WTC11 (cell line): ENCODE measurements around the gene CHSY3. TPM values are rescaled to one million over a fixed set of nuclear protein-coding genes. Genes with fewer than 3 reads are reported as not detected.

ENCODE experiments used
- ATAC-seq: fragments of 200-7000 bp; cut with Tn5 transposase; 2 replicates; pipeline ENCODE4 v1.10.0; 2021; ENCODE audit warnings: mild to moderate bottlenecking, moderate library complexity
- CTCF ChIA-PET: fragments of 300-600 bp; sonication (Branson Sonifier 250); formaldehyde crosslinking; loops from one replicate; lab custom pipeline; 2021; ENCODE audit warnings: antibody characterized with exemption; lab: Charles Lee
- POLR2A ChIA-PET: fragments of 350-600 bp; sonication (Branson Sonifier 250); formaldehyde crosslinking; loops from one replicate; lab custom pipeline; 2021; ENCODE audit warnings: antibody characterized with exemption; lab: Charles Lee
- DNase-seq: peaks from one replicate; pipeline ENCODE4 v3.0.0; 2021; ENCODE audit warnings: low spot score
- H3K27ac Mint-ChIP-seq: 2 replicates; pipeline ENCODE4 v1.8.0; 2021; ENCODE audit warnings: mixed read lengths
- H3K27me3 Mint-ChIP-seq: 2 replicates; pipeline ENCODE4 v1.8.0; 2021; ENCODE audit warnings: low read depth, mild to moderate bottlenecking, moderate library complexity, mixed read lengths
- H3K36me3 Mint-ChIP-seq: 2 replicates; pipeline ENCODE4 v1.8.0; 2021; ENCODE audit warnings: mixed read lengths
- H3K4me1 Mint-ChIP-seq: 2 replicates; pipeline ENCODE4 v1.8.0; 2022; ENCODE audit warnings: mixed read lengths
- H3K4me3 Mint-ChIP-seq: 2 replicates; pipeline ENCODE4 v1.8.0; 2021; ENCODE audit warnings: mild to moderate bottlenecking, moderate library complexity, mixed read lengths
- H3K9me3 Mint-ChIP-seq: 2 replicates; pipeline ENCODE4 v1.8.0; 2021; ENCODE audit warnings: mixed read lengths
- AFF4 ChIP-seq: sonication (generic); formaldehyde crosslinking; IDR thresholded peaks from 2 replicates; pipeline ENCODE4 v1.8.1; 2023; ENCODE audit warnings: mild to moderate bottlenecking, missing genetic modification reagents, borderline replicate concordance
- E2F1 ChIP-seq: sonication (generic); formaldehyde crosslinking; IDR thresholded peaks from 2 replicates; pipeline ENCODE4 v1.8.0; 2022; ENCODE audit warnings: mild to moderate bottlenecking, missing genetic modification reagents
- GABPB1 ChIP-seq: sonication (generic); formaldehyde crosslinking; IDR thresholded peaks from 2 replicates; pipeline ENCODE4 v1.8.1; 2023; ENCODE audit warnings: mild to moderate bottlenecking, missing genetic modification reagents
- GTF2I ChIP-seq: fragments of 250-450 bp; sonication (Bioruptor Pico); conservative IDR thresholded peaks from 2 replicates; pipeline ENCODE4 v1.4.0; 2021; ENCODE audit warnings: mild to moderate bottlenecking
- HMGA2 ChIP-seq: fragments of 250-450 bp; sonication (Bioruptor Pico); IDR thresholded peaks from 2 replicates; pipeline ENCODE4 v1.4.0; 2021; ENCODE audit warnings: mild to moderate bottlenecking, moderate library complexity
- IRF2 ChIP-seq: sonication (generic); formaldehyde crosslinking; IDR thresholded peaks from 2 replicates; pipeline ENCODE4 v1.8.0; 2022; ENCODE audit warnings: low read depth, missing genetic modification reagents, borderline replicate concordance
- JAZF1 ChIP-seq: fragments of 250-450 bp; sonication (Bioruptor Pico); IDR thresholded peaks from 2 replicates; pipeline ENCODE4 v1.9.0; 2021; ENCODE audit warnings: moderate library complexity, mild to moderate bottlenecking, inconsistent platforms
- MLX ChIP-seq: sonication (generic); formaldehyde crosslinking; IDR thresholded peaks from 2 replicates; pipeline ENCODE4 v1.8.1; 2023; ENCODE audit warnings: mild to moderate bottlenecking, missing genetic modification reagents, moderate library complexity
- NFE2L1 ChIP-seq: sonication (generic); formaldehyde crosslinking; IDR thresholded peaks from 2 replicates; pipeline ENCODE4 v1.8.1; 2023; ENCODE audit warnings: missing genetic modification reagents
- OVOL2 ChIP-seq: fragments of 250-450 bp; sonication (Bioruptor Pico); IDR thresholded peaks from 2 replicates; pipeline ENCODE4 v1.9.0; 2021; ENCODE audit warnings: mild to moderate bottlenecking, borderline replicate concordance
- RELA ChIP-seq: sonication (generic); formaldehyde crosslinking; IDR thresholded peaks from 2 replicates; pipeline ENCODE4 v1.8.1; 2022; ENCODE audit warnings: missing genetic modification reagents, mild to moderate bottlenecking, borderline replicate concordance
- TP53 ChIP-seq: sonication (generic); formaldehyde crosslinking; IDR thresholded peaks from 2 replicates; pipeline ENCODE4 v1.8.1; 2023; ENCODE audit warnings: mild to moderate bottlenecking, missing genetic modification reagents
- ZNF121 ChIP-seq: sonication (generic); formaldehyde crosslinking; IDR thresholded peaks from 2 replicates; pipeline ENCODE4 v1.8.0; 2023; ENCODE audit warnings: missing genetic modification reagents
- ZNF138 ChIP-seq: sonication (generic); formaldehyde crosslinking; conservative IDR thresholded peaks from 2 replicates; pipeline ENCODE4 v1.8.1; 2022; ENCODE audit warnings: mild to moderate bottlenecking, moderate library complexity, missing genetic modification reagents
- ZNF416 ChIP-seq: fragments of 250-450 bp; sonication (Bioruptor Pico); IDR thresholded peaks from 2 replicates; pipeline ENCODE4 v1.9.0; 2021; ENCODE audit warnings: mild to moderate bottlenecking, inconsistent platforms
- ZNF512 ChIP-seq: sonication (generic); formaldehyde crosslinking; IDR thresholded peaks from 2 replicates; pipeline ENCODE4 v1.8.1; 2022; ENCODE audit warnings: missing genetic modification reagents, borderline replicate concordance
- ZNF671 ChIP-seq: fragments of 250-450 bp; sonication (Bioruptor Pico); IDR thresholded peaks from 2 replicates; pipeline ENCODE4 v1.8.0; 2021; ENCODE audit warnings: mild to moderate bottlenecking
- total RNA-seq: library from RNA; stranded (reverse); gene quantifications from 3 replicates; pipeline ENCODE4 v1.2.3, GENCODE V29; 2021

CHSY3 gene
- total RNA-seq, 1 experiment from 2014 or later: 0.98 TPM

GRCh38 chr5:129963359-129963758 is 59.1 kb downstream of the CHSY3 start (continued):
- TF ChIP-seq AFF4 (CRISPR knock-in tag) (no peak), ZNF416 (CRISPR knock-in tag) (no peak), ZNF512 (CRISPR knock-in tag) (no peak), OVOL2 (no peak), GABPB1 (CRISPR knock-in tag) (no peak), ZNF138 (CRISPR knock-in tag) (no peak)

- H3K4me1 Mint-ChIP-seq: no peaks in the 10 kb centered on the region
- DNase-seq (no peak), ATAC-seq (no peak)
- H3K27me3 Mint-ChIP-seq: no peaks in the 10 kb centered on the region
- CTCF ChIA-PET: no interaction called here
- no peak for TF ChIP-seq HMGA2 (CRISPR knock-in tag)
- no peak for TF ChIP-seq GTF2I (CRISPR knock-in tag)
- no peak for TF ChIP-seq RELA (CRISPR knock-in tag)
- TF ChIP-seq ZNF671: no peak
- no peak for TF ChIP-seq NFE2L1 (CRISPR knock-in tag)
- TF ChIP-seq IRF2: no peak
- TF ChIP-seq MLX: no peak
- TF ChIP-seq E2F1: no peak
- POLR2A ChIA-PET: no interaction called here
- H3K9me3 Mint-ChIP-seq: no peaks in the 10 kb centered on the region
- no peaks in the 10 kb centered on the region for H3K36me3 Mint-ChIP-seq
- no peak overlapping the region for H3K4me3 Mint-ChIP-seq
- H3K27ac Mint-ChIP-seq: no peak overlapping the region
Observed at GRCh38 chr5:129966071-129966470, 61.8 kb downstream of the CHSY3 start.

- no peak for TF ChIP-seq TP53 (CRISPR knock-in tag)
- no peak for TF ChIP-seq GTF2I (CRISPR knock-in tag)
- no peak for TF ChIP-seq ZNF121 (CRISPR knock-in tag)
- no peak for TF ChIP-seq JAZF1 (CRISPR knock-in tag)
- TF ChIP-seq, all 79 proteins: peak for 0
- CTCF ChIA-PET: no interaction called here
- Mint-ChIP-seq H3K9me3 (no peaks in the 10 kb centered on the region), H3K27ac (no peak overlapping the region), H3K27me3 (no peaks in the 10 kb centered on the region), H3K4me1 (no peaks in the 10 kb centered on the region), H3K36me3 (no peaks in the 10 kb centered on the region), H3K4me3 (no peak overlapping the region)
- POLR2A ChIA-PET: no interaction called here
- ATAC-seq: no peak
- no peak for DNase-seq
Observed at GRCh38 chr5:129971714-129972113, 67.4 kb downstream of the CHSY3 start.
